B cell (primary cell): Measurements from ENCODE around the gene GIPC1. TPM values are rescaled to one million over a fixed set of nuclear protein-coding genes. Genes with fewer than 3 reads are reported as not detected.

ENCODE experiments used
- ATAC-seq: fragments of 200-7000 bp; cut with Tn5 transposase; one replicate; pipeline ENCODE4 v1.10.0; 2021; ENCODE audit warnings: low read depth, mild to moderate bottlenecking, moderate number of reproducible peaks, moderate library complexity
- CTCF ChIA-PET: fragments of 350-600 bp; sonication (Branson Sonifier 250); formaldehyde crosslinking; loops from one replicate; lab custom pipeline; 2021; ENCODE audit warnings: antibody characterized with exemption, inconsistent platforms; lab: Charles Lee
- POLR2A ChIA-PET: fragments of 350-600 bp; sonication (Branson Sonifier 250); formaldehyde crosslinking; loops from one replicate; lab custom pipeline; 2021; ENCODE audit warnings: antibody characterized with exemption; lab: Charles Lee
- DNase-seq: peaks from one replicate; pipeline ENCODE4 v3.0.0; 2013
- H2AFZ ChIP-seq: 2 replicates; pipeline ENCODE4 v1.6.1; 2012; ENCODE audit warnings: mild to moderate bottlenecking, low read depth, low read length; ENCODE audit not compliant: insufficient read depth, poor library complexity, severe bottlenecking
- H3K27ac ChIP-seq, 2 donors: 1 replicate in 1 of 2; 2 replicates in 1 of 2; pipeline ENCODE4 v1.5.1; 2012 to 2013; ENCODE audit warnings: low read length in 2 of 2, mild to moderate bottlenecking in 2 of 2, moderate library complexity in 1 of 2
- H3K27me3 ChIP-seq, 4 experiments: fragments of 200-600 bp in 1 of 4; sonication (generic) in 1 of 4; replicated peaks in 1 of 4; 1 replicate in 2 of 4; 2 replicates in 2 of 4; pipeline versions ENCODE4 v1.6.1 to v1.7.0; 2013 to 2016; ENCODE audit warnings: low read length in 3 of 4, mild to moderate bottlenecking in 2 of 4, mixed read lengths in 1 of 4, moderate library complexity in 1 of 4; ENCODE audit not compliant: insufficient read depth in 4 of 4, control insufficient read depth in 3 of 4; ENCODE audit errors: control extremely low read depth in 1 of 4
- H3K36me3 ChIP-seq, 2 experiments: replicated peaks in 1 of 2; 1 replicate in 1 of 2; 2 replicates in 1 of 2; pipeline versions ENCODE4 v1.6.1 to v1.7.1; 2013; ENCODE audit warnings: low read length in 1 of 2; ENCODE audit not compliant: insufficient read depth in 2 of 2, control insufficient read depth in 1 of 2; ENCODE audit errors: control extremely low read depth in 1 of 2, extremely low read depth in 1 of 2
- H3K4me1 ChIP-seq, 2 donors: fragments of 200-600 bp in 1 of 2; sonication (generic) in 1 of 2; 1 replicate in 1 of 2; 2 replicates in 1 of 2; pipeline versions ENCODE4 v1.5.1 to v1.6.1; 2013 to 2017; ENCODE audit warnings: low read length in 2 of 2; ENCODE audit not compliant: control insufficient read depth in 2 of 2, insufficient read depth in 2 of 2
- H3K4me2 ChIP-seq: replicated peaks from 2 replicates; pipeline ENCODE3; 2012; ENCODE audit warnings: mild to moderate bottlenecking, low read depth, low read length; ENCODE audit not compliant: poor library complexity, severe bottlenecking
- H3K4me3 ChIP-seq, 5 experiments: fragments of 200-600 bp in 1 of 5; sonication (generic) in 1 of 5; 1 replicate in 3 of 5; 2 replicates in 2 of 5; pipeline versions ENCODE4 v1.5.1 to v1.7.0; 2011 to 2016; ENCODE audit warnings: low read length in 4 of 5, mild to moderate bottlenecking in 4 of 5, low read depth in 2 of 5, control low read depth in 1 of 5, moderate library complexity in 1 of 5; ENCODE audit not compliant: insufficient read depth in 1 of 5; ENCODE audit errors: control extremely low read depth in 1 of 5, extremely low read depth in 1 of 5
- H3K79me2 ChIP-seq: fragments of 200-600 bp; sonication (generic); one replicate; pipeline ENCODE4 v1.6.0; 2016; ENCODE audit warnings: low read length; ENCODE audit not compliant: control insufficient read depth, insufficient read depth
- H3K9ac ChIP-seq: fragments of 200-600 bp; sonication (generic); 2 replicates; pipeline ENCODE4 v1.6.1; 2017; ENCODE audit warnings: mild to moderate bottlenecking, low read length, moderate library complexity
- H3K9me3 ChIP-seq, 3 donors: one replicate each; pipeline versions ENCODE4 v1.6.1 to v1.7.1; 2013; ENCODE audit warnings: low read length in 2 of 3; ENCODE audit not compliant: control insufficient read depth in 2 of 3, insufficient read depth in 1 of 3; ENCODE audit errors: control extremely low read depth in 1 of 3
- H4K20me1 ChIP-seq: 2 replicates; pipeline ENCODE4 v1.6.0; 2012; ENCODE audit warnings: mild to moderate bottlenecking, low read length; ENCODE audit not compliant: insufficient read depth, control insufficient read depth, poor library complexity, severe bottlenecking
- H3K27ac Mint-ChIP-seq: one replicate; pipeline ENCODE4 v1.8.0; 2021; ENCODE audit warnings: mixed read lengths
- H3K27me3 Mint-ChIP-seq: one replicate; pipeline ENCODE4 v1.8.0; 2021; ENCODE audit warnings: mixed read lengths
- H3K4me1 Mint-ChIP-seq: one replicate; pipeline ENCODE4 v1.8.0; 2021; ENCODE audit warnings: mixed read lengths
- H3K4me3 Mint-ChIP-seq: one replicate; pipeline ENCODE4 v1.8.0; 2021; ENCODE audit warnings: mixed read lengths
- H3K9me3 Mint-ChIP-seq: one replicate; pipeline ENCODE4 v1.8.0; 2022; ENCODE audit warnings: mixed read lengths; ENCODE audit not compliant: insufficient read depth
- CTCF ChIP-seq: fragments of 200-600 bp; IDR thresholded peaks from one replicate; pipeline ENCODE4 v1.8.0; 2022; ENCODE audit warnings: antibody characterized with exemption, mild to moderate bottlenecking
- EZH2 ChIP-seq: IDR thresholded peaks from 2 replicates; pipeline ENCODE4 v1.6.1; 2012; ENCODE audit warnings: borderline replicate concordance, low read depth, mild to moderate bottlenecking, moderate library complexity, low read length; ENCODE audit not compliant: insufficient read depth, poor library complexity, severe bottlenecking
- WGBS: methylation state at CpG from one replicate; pipeline ENCODE4 v1.1.5; 2013; ENCODE audit warnings: missing lambda C conversion rate; ENCODE audit not compliant: insufficient coverage; 5-methylcytosine and 5-hydroxymethylcytosine counted together
- intact Hi-C: fragments of 100-400 bp; cut with micrococcal nuclease; formaldehyde crosslinking; loops from one replicate; pipeline ENCODE4 v1.10.0; 2022
- polyA plus RNA-seq: library from polyadenylated mRNA; depleted of rRNA; stranded (reverse); fragments of >200 nt; gene quantifications from 2 replicates; pipeline ENCODE4 v1.2.3, GENCODE V29; 2012
- total RNA-seq, 2 donors: library from RNA; stranded (reverse); fragments of 120-200 nt in 1 of 2; gene quantifications; 1 replicate in 1 of 2; 2 replicates in 1 of 2; pipeline versions ENCODE4 v1.2.3 to v1.2.4, GENCODE V29; 2013 to 2022

Gene GIPC1
- total and polyA plus RNA-seq, 2 donors (not counting 1 experiment from before 2014, with no cell fraction given) = 11.3 to 12.0 TPM

GRCh38 chr19:14467816-14468215 lies 28.1 kb downstream of the GIPC1 start:
- CTCF ChIA-PET = interaction anchor here (0.7 to 1.8 kb wide), 6 partner anchors 9 to 120 kb away, joined by 3 to 6 read pairs (median 4); no protein-coding TSS in a partner anchor
- H3K79me2 ChIP-seq = no peaks in the 10 kb centered on the region
- H3K27ac ChIP-seq = no peak overlapping the region
- Mint-ChIP-seq H3K4me1 (peaks cover 8% of the 10 kb centered on the region), H3K27me3 (peaks cover 3% of the 10 kb centered on the region), H3K4me3 (no peak overlapping the region), H3K27ac (peak overlapping the region; percentile 37), H3K9me3 (no peaks in the 10 kb centered on the region)
- H3K9ac ChIP-seq = no peak overlapping the region
- 80% methylated on average over 9 of the region's 9 CpGs for WGBS
- DNase-seq = no peak
- peaks cover 8% of the 10 kb centered on the region for H4K20me1 ChIP-seq
- no peak overlapping the region for H3K4me2 ChIP-seq
- peaks cover 0 to 6% (median 3%) of the 10 kb centered on the region in 4 experiments for H3K27me3 ChIP-seq
- H2AFZ ChIP-seq = no peak overlapping the region
- peaks cover 2 to 59% of the 10 kb centered on the region in 2 experiments for H3K36me3 ChIP-seq
- POLR2A ChIA-PET = no interaction called here
- peaks cover 10 to 11% of the 10 kb centered on the region in 2 donors for H3K4me1 ChIP-seq
- H3K4me3 ChIP-seq = no peak overlapping the region
- ATAC-seq = no peak
- TF ChIP-seq EZH2 = no peak
- intact Hi-C loops = no loop called here
- H3K9me3 ChIP-seq = peaks cover 0 to 4% (median 0%) of the 10 kb centered on the region in 3 donors

- no peak for TF ChIP-seq EZH2
- no peak for TF ChIP-seq CTCF
- ChIA-PET CTCF (interaction anchor here (1.0 to 1.8 kb wide), 4 partner anchors 9 to 119 kb away, joined by 3 to 6 read pairs (median 4); no protein-coding TSS in a partner anchor), POLR2A (no interaction called here)
- no peak overlapping the region for H2AFZ ChIP-seq
- no peak overlapping the region for H3K9ac ChIP-seq
- no peak overlapping the region for H3K4me3 Mint-ChIP-seq
- no peaks in the 10 kb centered on the region for H3K9me3 ChIP-seq
- H3K27ac Mint-ChIP-seq = no peak overlapping the region
- H3K4me3 ChIP-seq = no peak overlapping the region
- H4K20me1 ChIP-seq = peaks cover 8% of the 10 kb centered on the region
- peaks cover 0 to 2% (median 1%) of the 10 kb centered on the region in 4 experiments for H3K27me3 ChIP-seq
- no peak overlapping the region for H3K27ac ChIP-seq
- peaks cover 6% of the 10 kb centered on the region in 2 donors for H3K4me1 ChIP-seq
- DNase-seq (no peak), ATAC-seq (no peak)
- H3K79me2 ChIP-seq = no peaks in the 10 kb centered on the region
- H3K4me1 Mint-ChIP-seq = peaks cover 4% of the 10 kb centered on the region
- WGBS = 100% methylated on average over 6 of the region's 12 CpGs
- H3K36me3 ChIP-seq = peaks cover 2 to 62% of the 10 kb centered on the region in 2 experiments
- no peaks in the 10 kb centered on the region for H3K9me3 Mint-ChIP-seq
- H3K27me3 Mint-ChIP-seq = no peaks in the 10 kb centered on the region
- intact Hi-C loops = no loop called here
- H3K4me2 ChIP-seq = no peak overlapping the region
Observed at GRCh38 chr19:14467391-14467790, 28.5 kb downstream of the GIPC1 start.
